ENCODE measurements around the gene ZNF132. TPM values are rescaled to one million over a fixed set of nuclear protein-coding genes. Genes with fewer than 3 reads are reported as not detected.

The ZNF132 gene
- total and polyA plus RNA-seq, 9 of the 15 experiments (the other 6 are each of a cell fraction or from before 2014, with no cell fraction given): 0.03 to 0.42 (median 0.10) TPM; not detected in 5

DNA sequence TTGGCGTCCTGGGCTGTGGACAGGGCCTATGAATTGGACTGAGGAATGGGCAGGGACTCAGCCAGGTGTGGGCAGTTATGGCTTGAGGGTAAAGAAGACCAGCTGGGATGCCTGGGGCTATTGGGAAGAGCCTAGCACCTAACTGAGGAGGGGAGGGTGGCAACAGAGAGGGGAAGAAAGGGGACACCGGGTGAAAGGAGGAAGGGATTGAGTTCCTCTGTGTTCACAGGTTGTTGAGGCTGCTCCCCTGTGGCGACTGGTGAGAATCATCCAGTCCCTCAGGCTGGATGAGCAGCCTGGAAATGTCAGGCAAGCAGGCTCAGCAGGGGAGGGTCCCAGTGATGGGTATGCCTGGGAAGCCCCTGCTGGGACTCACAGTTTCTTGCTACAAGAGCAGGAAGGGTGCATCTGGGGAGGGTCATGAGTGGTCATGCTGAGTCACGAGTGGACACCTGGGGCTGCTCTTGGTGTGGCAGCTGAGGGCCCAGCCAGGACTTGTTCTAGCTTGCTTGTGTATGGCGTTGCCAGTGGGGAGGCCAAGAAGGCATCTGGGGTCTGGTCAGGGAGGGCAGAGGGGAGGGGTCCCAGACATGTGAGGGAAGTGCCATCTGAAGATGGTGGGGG is 28.4 kb upstream of the ZNF132 start:
- Histone ChIP-seq H2AFZ (ENCODE audit: low read depth, low read length) (no peak overlapping the region), H3K27ac (ENCODE audit: extremely low read depth, low read depth, low read length) (no peak overlapping the region), H3K79me2 (ENCODE audit: control insufficient read depth, insufficient read depth, low read length) (peaks cover 26% of the 10 kb centered on the region), H3K4me2 (ENCODE audit: insufficient read depth, low read length) (peak overlapping the region; percentile 42), H3K36me3 (ENCODE audit: control insufficient read depth, insufficient read depth, low read length) (peaks cover 38% of the 10 kb centered on the region; the same call in 2 of the 3 replicates), H3K9me1 (ENCODE audit: control insufficient read depth, insufficient read depth, low read length) (peaks cover 14% of the 10 kb centered on the region), H3K9ac (ENCODE audit: insufficient read depth in 1 of 2, low read depth in 2 of 2, low read length in 2 of 2) (peak overlapping the region in 1 of 2 experiments; percentile 46; a peak in 2 of 4 replicates), H3K9me3 (replicated peaks; ENCODE audit: control insufficient read depth, insufficient read depth, low read depth, low read length) (no peaks in the 10 kb centered on the region), H4K20me1 (replicated peaks; ENCODE audit: control insufficient read depth, insufficient read depth, low read length) (0 out of 2 replicates have a peak, but pooled peaks cover 3% of the 10 kb centered on the region), H3K4me1 (replicated peaks in 1 of 2; ENCODE audit: control insufficient read depth in 2 of 2, insufficient read depth in 2 of 2, low read length in 2 of 2) (peaks cover 10 to 24% of the 10 kb centered on the region in 2 experiments; a peak in 4 of 5 replicates), H3K4me3 (peak overlapping the region; percentile 71; the same call in 1 of the 2 replicates), H3K27me3 (ENCODE audit: control insufficient read depth in 2 of 2, insufficient read depth in 2 of 2, low read length in 2 of 2) (no peaks in the 10 kb centered on the region)
- BruUV-seq (replicated peaks): no TSS peak
- 44% methylated on average over 5 of the region's 5 CpGs for WGBS (ENCODE audit: insufficient coverage, low coverage, missing lambda C conversion rate)
- ATAC-seq (no peak), DNase-seq (ENCODE audit: extremely low read depth in 1 of 4, low spot score in 3 of 4) (peak in 1 of 4 experiments; percentile 38), FAIRE-seq (no peak)
- in situ Hi-C loops (cut with MboI): no loop called here
- intact Hi-C loops (cut with micrococcal nuclease): loop anchor here (5.0 kb wide), 1 partner anchor 61 kb away; the partner anchor contains the start of gene ZNF584
- POLR2A ChIA-PET: interaction anchor here (0.6 to 1.6 kb wide), 3 partner anchors 17 to 169 kb away, joined by 3 to 6 read pairs (median 3); partner anchors contain the start of gene ZNF324B
- CTCF ChIA-PET (ENCODE audit: low intra/inter-chr PET ratio): no interaction called here
- TF ChIP-seq ZBTB7A (IDR thresholded peaks at IDR 0.05; ENCODE audit: borderline replicate concordance, control insufficient read depth, low read depth, low read length) (0 out of 2 replicates have a peak, but pooled peaks have one; percentile 19), ZNF347 (CRISPR knock-in tag; IDR thresholded peaks at IDR 0.05; ENCODE audit: low read depth) (no peak), POLR2A (conservative IDR thresholded peaks at IDR 0.05) (0 out of 2 replicates have a peak, but pooled peaks have one; percentile 18), PCBP2 (IDR thresholded peaks at IDR 0.05; ENCODE audit: low read depth, low read length, poor library complexity, severe bottlenecking) (no peak), GABPB2 (CRISPR knock-in tag; conservative IDR thresholded peaks at IDR 0.05) (no peak), JUN (IDR thresholded peaks at IDR 0.05; ENCODE audit: borderline replicate concordance, low read depth, low read length) (no peak), JUN (CRISPR knock-in tag; IDR thresholded peaks at IDR 0.05; ENCODE audit: borderline replicate concordance) (no peak), RBFOX2 (IDR thresholded peaks at IDR 0.05; ENCODE audit: low read depth, low read length) (peak; percentile 29; the same call in 1 of the 2 replicates)
- TF ChIP-seq, protein P1, sequence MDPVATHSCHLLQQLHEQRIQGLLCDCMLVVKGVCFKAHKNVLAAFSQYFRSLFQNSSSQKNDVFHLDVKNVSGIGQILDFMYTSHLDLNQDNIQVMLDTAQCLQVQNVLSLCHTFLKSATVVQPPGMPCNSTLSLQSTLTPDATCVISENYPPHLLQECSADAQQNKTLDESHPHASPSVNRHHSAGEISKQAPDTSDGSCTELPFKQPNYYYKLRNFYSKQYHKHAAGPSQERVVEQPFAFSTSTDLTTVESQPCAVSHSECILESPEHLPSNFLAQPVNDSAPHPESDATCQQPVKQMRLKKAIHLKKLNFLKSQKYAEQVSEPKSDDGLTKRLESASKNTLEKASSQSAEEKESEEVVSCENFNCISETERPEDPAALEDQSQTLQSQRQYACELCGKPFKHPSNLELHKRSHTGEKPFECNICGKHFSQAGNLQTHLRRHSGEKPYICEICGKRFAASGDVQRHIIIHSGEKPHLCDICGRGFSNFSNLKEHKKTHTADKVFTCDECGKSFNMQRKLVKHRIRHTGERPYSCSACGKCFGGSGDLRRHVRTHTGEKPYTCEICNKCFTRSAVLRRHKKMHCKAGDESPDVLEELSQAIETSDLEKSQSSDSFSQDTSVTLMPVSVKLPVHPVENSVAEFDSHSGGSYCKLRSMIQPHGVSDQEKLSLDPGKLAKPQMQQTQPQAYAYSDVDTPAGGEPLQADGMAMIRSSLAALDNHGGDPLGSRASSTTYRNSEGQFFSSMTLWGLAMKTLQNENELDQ (CRISPR knock-in tag; IDR thresholded peaks at IDR 0.05; ENCODE audit: borderline replicate concordance): no peak
- TF ChIP-seq, protein P2, sequence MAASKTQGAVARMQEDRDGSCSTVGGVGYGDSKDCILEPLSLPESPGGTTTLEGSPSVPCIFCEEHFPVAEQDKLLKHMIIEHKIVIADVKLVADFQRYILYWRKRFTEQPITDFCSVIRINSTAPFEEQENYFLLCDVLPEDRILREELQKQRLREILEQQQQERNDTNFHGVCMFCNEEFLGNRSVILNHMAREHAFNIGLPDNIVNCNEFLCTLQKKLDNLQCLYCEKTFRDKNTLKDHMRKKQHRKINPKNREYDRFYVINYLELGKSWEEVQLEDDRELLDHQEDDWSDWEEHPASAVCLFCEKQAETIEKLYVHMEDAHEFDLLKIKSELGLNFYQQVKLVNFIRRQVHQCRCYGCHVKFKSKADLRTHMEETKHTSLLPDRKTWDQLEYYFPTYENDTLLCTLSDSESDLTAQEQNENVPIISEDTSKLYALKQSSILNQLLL (CRISPR knock-in tag; IDR thresholded peaks at IDR 0.05; ENCODE audit: borderline replicate concordance): no peak
- TF ChIP-seq, protein P3, sequence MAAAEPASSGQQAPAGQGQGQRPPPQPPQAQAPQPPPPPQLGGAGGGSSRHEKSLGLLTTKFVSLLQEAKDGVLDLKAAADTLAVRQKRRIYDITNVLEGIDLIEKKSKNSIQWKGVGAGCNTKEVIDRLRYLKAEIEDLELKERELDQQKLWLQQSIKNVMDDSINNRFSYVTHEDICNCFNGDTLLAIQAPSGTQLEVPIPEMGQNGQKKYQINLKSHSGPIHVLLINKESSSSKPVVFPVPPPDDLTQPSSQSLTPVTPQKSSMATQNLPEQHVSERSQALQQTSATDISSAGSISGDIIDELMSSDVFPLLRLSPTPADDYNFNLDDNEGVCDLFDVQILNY (CRISPR knock-in tag; IDR thresholded peaks at IDR 0.05): no peak
- TF ChIP-seq, protein P4, sequence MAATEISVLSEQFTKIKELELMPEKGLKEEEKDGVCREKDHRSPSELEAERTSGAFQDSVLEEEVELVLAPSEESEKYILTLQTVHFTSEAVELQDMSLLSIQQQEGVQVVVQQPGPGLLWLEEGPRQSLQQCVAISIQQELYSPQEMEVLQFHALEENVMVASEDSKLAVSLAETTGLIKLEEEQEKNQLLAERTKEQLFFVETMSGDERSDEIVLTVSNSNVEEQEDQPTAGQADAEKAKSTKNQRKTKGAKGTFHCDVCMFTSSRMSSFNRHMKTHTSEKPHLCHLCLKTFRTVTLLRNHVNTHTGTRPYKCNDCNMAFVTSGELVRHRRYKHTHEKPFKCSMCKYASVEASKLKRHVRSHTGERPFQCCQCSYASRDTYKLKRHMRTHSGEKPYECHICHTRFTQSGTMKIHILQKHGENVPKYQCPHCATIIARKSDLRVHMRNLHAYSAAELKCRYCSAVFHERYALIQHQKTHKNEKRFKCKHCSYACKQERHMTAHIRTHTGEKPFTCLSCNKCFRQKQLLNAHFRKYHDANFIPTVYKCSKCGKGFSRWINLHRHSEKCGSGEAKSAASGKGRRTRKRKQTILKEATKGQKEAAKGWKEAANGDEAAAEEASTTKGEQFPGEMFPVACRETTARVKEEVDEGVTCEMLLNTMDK (IDR thresholded peaks at IDR 0.05; ENCODE audit: borderline replicate concordance, insufficient read depth, low read depth, low read length, poor library complexity, severe bottlenecking): no peak

Measured in K562 (cell line).